Neural cell (in vitro differentiated cells): ENCODE data around the gene PYGB. TPM values are rescaled to one million over a fixed set of nuclear protein-coding genes. Genes with fewer than 3 reads are reported as not detected.

Experiments
- H2AFZ ChIP-seq: fragments of 200-600, 300-800 bp; sonication (generic), shearing (Covaris generic); 2 replicates; pipeline ENCODE4 v1.6.0; 2014; ENCODE audit warnings: low read depth, mild to moderate bottlenecking, antibody characterized with exemption, low read length, moderate library complexity
- H3F3A ChIP-seq: fragments of 200-600 bp; shearing (Covaris generic); 2 replicates; pipeline ENCODE4 v1.6.1; 2016; ENCODE audit warnings: mild to moderate bottlenecking, moderate library complexity, mixed read lengths, antibody characterized with exemption, low read length; ENCODE audit not compliant: insufficient read depth, poor library complexity, severe bottlenecking
- H3K27ac ChIP-seq: fragments of 200-600, 300-800 bp; sonication (generic), shearing (Covaris generic); 2 replicates; pipeline ENCODE4 v1.5.1; 2014; ENCODE audit warnings: mild to moderate bottlenecking, low read length, moderate library complexity
- H3K27me3 ChIP-seq: fragments of 300-800, 200-600 bp; sonication (generic), shearing (Covaris generic); 2 replicates; pipeline ENCODE4 v1.6.0; 2014; ENCODE audit warnings: mild to moderate bottlenecking, low read depth, low read length, moderate library complexity; ENCODE audit not compliant: insufficient read depth
- H3K36me3 ChIP-seq: fragments of 300-800, 200-600 bp; sonication (generic), shearing (Covaris generic); 2 replicates; pipeline ENCODE4 v1.5.1; 2014; ENCODE audit warnings: mild to moderate bottlenecking, antibody characterized with exemption, low read length, moderate library complexity; ENCODE audit not compliant: insufficient read depth
- H3K4me2 ChIP-seq: fragments of 300-800, 200-600 bp; sonication (generic), shearing (Covaris generic); 2 replicates; pipeline ENCODE4 v1.6.0; 2014; ENCODE audit warnings: mild to moderate bottlenecking, low read length
- H3K4me3 ChIP-seq: fragments of 300-800, 200-600 bp; sonication (generic), shearing (Covaris generic); 2 replicates; pipeline ENCODE4 v1.5.1; 2014; ENCODE audit warnings: mild to moderate bottlenecking, low read length, moderate library complexity
- H3K79me2 ChIP-seq: fragments of 200-600 bp; shearing (Covaris generic); replicated peaks from 2 replicates; pipeline ENCODE4 v1.6.0; 2014; ENCODE audit warnings: mild to moderate bottlenecking, low read length, moderate library complexity; ENCODE audit not compliant: insufficient read depth
- H3K9ac ChIP-seq: fragments of 300-800, 200-600 bp; sonication (generic), shearing (Covaris generic); 2 replicates; pipeline ENCODE4 v1.6.1; 2016; ENCODE audit warnings: mild to moderate bottlenecking, low read length, mixed read lengths
- H3K9me2 ChIP-seq: fragments of 200-600 bp; shearing (Covaris generic); 2 replicates; pipeline ENCODE4 v1.6.1; 2016; ENCODE audit warnings: mild to moderate bottlenecking, low read length, mixed read lengths; ENCODE audit not compliant: insufficient read depth
- H3K9me3 ChIP-seq: fragments of 200-600, 300-800 bp; sonication (generic), shearing (Covaris generic); 2 replicates; pipeline ENCODE4 v1.6.1; 2016; ENCODE audit warnings: mild to moderate bottlenecking, mixed run types, low read length, moderate library complexity, mixed read lengths
- H4K20me1 ChIP-seq: fragments of 200-600 bp; shearing (Covaris generic); 2 replicates; pipeline ENCODE4 v1.6.1; 2016; ENCODE audit warnings: mild to moderate bottlenecking, mixed run types; ENCODE audit not compliant: insufficient read depth
- CTCF ChIP-seq: fragments of 450-650 bp; IDR thresholded peaks from 2 replicates; pipeline ENCODE4 v1.5.1; 2014; ENCODE audit warnings: antibody characterized with exemption, mild to moderate bottlenecking, moderate library complexity; ENCODE audit not compliant: poor library complexity, severe bottlenecking
- EP300 ChIP-seq: fragments of 450-650 bp; conservative IDR thresholded peaks from 2 replicates; pipeline ENCODE4 v1.6.1; 2014; ENCODE audit warnings: antibody characterized with exemption, mild to moderate bottlenecking, moderate library complexity; ENCODE audit not compliant: poor library complexity, severe bottlenecking
- EZH2 ChIP-seq: fragments of 200-600, 300-800 bp; shearing (Covaris generic), sonication (generic); IDR thresholded peaks from 2 replicates; pipeline ENCODE4 v1.6.1; 2014; ENCODE audit warnings: antibody characterized with exemption, low read length, borderline replicate concordance, mild to moderate bottlenecking; ENCODE audit not compliant: insufficient read depth, poor library complexity, severe bottlenecking
- MXI1 ChIP-seq: fragments of 450-650 bp; conservative IDR thresholded peaks from 2 replicates; pipeline ENCODE4 v1.6.1; 2014; ENCODE audit warnings: antibody characterized with exemption, mild to moderate bottlenecking; ENCODE audit not compliant: poor library complexity, severe bottlenecking
- POLR2AphosphoS5 ChIP-seq: IDR thresholded peaks from 2 replicates; pipeline ENCODE4 v1.6.1; 2012
- RAD21 ChIP-seq: fragments of 450-650 bp; conservative IDR thresholded peaks from 2 replicates; pipeline ENCODE4 v1.6.1; 2014; ENCODE audit warnings: antibody characterized with exemption, mild to moderate bottlenecking, moderate library complexity
- REST ChIP-seq: IDR thresholded peaks from 2 replicates; pipeline ENCODE4 v1.6.1; 2012; ENCODE audit warnings: borderline replicate concordance
- SMC3 ChIP-seq: fragments of 450-650 bp; conservative IDR thresholded peaks from 2 replicates; pipeline ENCODE4 v1.6.1; 2014; ENCODE audit warnings: antibody characterized with exemption, mild to moderate bottlenecking, moderate library complexity; ENCODE audit not compliant: poor library complexity
- TAF1 ChIP-seq: IDR thresholded peaks from 2 replicates; pipeline ENCODE4 v1.6.1; 2012; ENCODE audit warnings: low read depth
- polyA plus RNA-seq: library from polyadenylated mRNA; depleted of rRNA; stranded (reverse); fragments of >200 nt; gene quantifications from 2 replicates; pipeline ENCODE4 v1.2.3, GENCODE V29; 2014

Gene PYGB
- polyA plus RNA-seq, 1 donor from 2014 or later = 70.5 TPM

- H3K27ac ChIP-seq = no peak overlapping the region
- H3K4me2 ChIP-seq = no peak overlapping the region
- H3F3A ChIP-seq = no peaks in the 10 kb centered on the region
- no peak overlapping the region for H3K9ac ChIP-seq
- H3K9me2 ChIP-seq = no peaks in the 10 kb centered on the region
- H3K27me3 ChIP-seq = no peaks in the 10 kb centered on the region
- H3K9me3 ChIP-seq = no peaks in the 10 kb centered on the region
- no peaks in the 10 kb centered on the region for H3K79me2 ChIP-seq
- no peaks in the 10 kb centered on the region for H4K20me1 ChIP-seq
- H2AFZ ChIP-seq = no peak overlapping the region
- TF ChIP-seq EP300 (no peak), CTCF (no peak), REST (no peak), POLR2AphosphoS5 (no peak), SMC3 (no peak), TAF1 (no peak), EZH2 (no peak), RAD21 (no peak), MXI1 (no peak)
- H3K36me3 ChIP-seq = peaks cover 7% of the 10 kb centered on the region
- H3K4me3 ChIP-seq = no peak overlapping the region
Observed at GRCh38 chr20:25282034-25282781, 34.3 kb downstream of the PYGB start.

GRCh38 chr20:25282796-25283195, 34.9 kb downstream of the PYGB start:
- H3K4me2 ChIP-seq = no peak overlapping the region
- TF ChIP-seq EP300 = no peak
- no peak for TF ChIP-seq EZH2
- no peak for TF ChIP-seq SMC3
- no peak for TF ChIP-seq RAD21
- TF ChIP-seq TAF1 = no peak
- no peak for TF ChIP-seq CTCF
- no peak for TF ChIP-seq REST
- no peak for TF ChIP-seq POLR2AphosphoS5
- no peak for TF ChIP-seq MXI1
- no peaks in the 10 kb centered on the region for H3K9me3 ChIP-seq
- no peaks in the 10 kb centered on the region for H4K20me1 ChIP-seq
- H3K79me2 ChIP-seq = no peaks in the 10 kb centered on the region
- no peaks in the 10 kb centered on the region for H3K9me2 ChIP-seq
- H3K9ac ChIP-seq = no peak overlapping the region
- no peak overlapping the region for H2AFZ ChIP-seq
- H3K4me3 ChIP-seq = no peak overlapping the region
- no peaks in the 10 kb centered on the region for H3K27me3 ChIP-seq
- peaks cover 7% of the 10 kb centered on the region for H3K36me3 ChIP-seq
- H3F3A ChIP-seq = no peaks in the 10 kb centered on the region
- no peak overlapping the region for H3K27ac ChIP-seq
